IPS DF 19.7 (cell line): ENCODE results near the gene CTNNBIP1.

Experiments
- DNase-seq: peaks from one replicate; pipeline ENCODE4 v3.0.0-alpha.2; 2013; ENCODE audit warnings: low read depth, low spot score

Gene CTNNBIP1

DNA sequence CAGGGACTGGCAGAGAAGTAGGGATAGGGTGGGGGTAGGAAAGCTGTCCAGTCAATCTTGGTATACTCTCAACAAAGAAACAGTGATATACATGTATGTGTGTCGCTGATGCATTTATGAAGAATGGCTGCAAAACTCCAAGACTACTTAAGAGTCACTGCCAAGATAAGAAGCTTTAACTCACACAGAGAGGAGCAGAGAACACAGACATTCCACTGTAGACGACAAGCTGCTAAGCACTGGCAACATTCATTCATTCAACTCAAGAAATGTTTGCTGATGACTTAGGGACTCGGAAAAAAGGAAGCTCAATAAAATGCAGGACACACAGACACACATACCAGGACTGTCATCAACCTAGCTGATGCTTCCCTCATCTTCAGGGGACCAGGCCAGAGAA lies 5.5 kb downstream of the CTNNBIP1 start:
- DNase-seq, result no peak

- no peak for DNase-seq
Measured at GRCh38 chr1:9903801-9904527, 6.1 kb downstream of the CTNNBIP1 start.

GRCh38 chr1:9902060-9902452 lies 8.0 kb downstream of the CTNNBIP1 start:
- no peak for DNase-seq

GRCh38 chr1:9901148-9902059 lies 8.7 kb downstream of the CTNNBIP1 start:
- DNase-seq, result no peak

DNA sequence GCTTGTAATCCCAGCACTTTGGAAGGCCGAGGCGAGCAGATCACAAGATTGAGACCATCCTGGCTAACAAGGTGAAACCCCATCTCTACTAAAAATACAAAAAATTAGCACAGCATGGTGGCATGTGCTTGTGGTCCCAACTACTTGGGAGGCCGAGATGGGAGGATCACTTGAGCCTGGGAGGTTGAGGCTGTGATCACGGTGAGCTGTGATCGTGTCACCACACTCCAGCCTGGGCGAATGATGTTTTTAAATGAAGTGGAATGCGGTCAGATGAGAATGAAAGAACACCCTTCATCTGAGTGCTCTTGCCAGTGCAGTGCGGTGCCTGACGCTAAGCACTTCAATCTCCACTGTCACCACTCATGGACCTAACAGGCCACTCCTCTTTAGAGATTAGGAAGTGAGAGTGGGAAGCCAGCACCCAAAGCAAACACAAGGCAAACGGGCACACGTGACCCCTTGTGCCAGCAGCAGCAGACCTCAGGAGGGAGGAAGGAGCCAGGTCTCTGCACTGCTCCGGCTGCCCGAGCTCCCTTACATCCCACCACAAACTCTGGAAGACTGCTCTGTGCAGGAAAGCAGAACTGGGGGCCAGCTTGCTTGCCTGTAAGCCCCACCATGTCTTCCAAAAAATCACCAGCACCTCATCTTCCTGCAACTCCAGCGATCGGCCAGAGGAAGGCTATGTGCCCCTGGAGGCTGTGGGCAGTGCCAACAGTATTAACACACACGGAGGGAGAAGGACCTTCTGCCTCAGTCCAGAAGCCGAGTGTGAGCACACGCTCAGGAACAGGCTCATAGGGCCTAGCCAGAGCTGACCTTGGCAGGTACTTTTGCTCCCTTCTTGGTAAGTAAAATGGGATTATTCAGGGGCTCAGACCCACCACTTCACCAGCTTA lies 9.7 kb downstream of the CTNNBIP1 start:
- DNase-seq, result no peak

DNA sequence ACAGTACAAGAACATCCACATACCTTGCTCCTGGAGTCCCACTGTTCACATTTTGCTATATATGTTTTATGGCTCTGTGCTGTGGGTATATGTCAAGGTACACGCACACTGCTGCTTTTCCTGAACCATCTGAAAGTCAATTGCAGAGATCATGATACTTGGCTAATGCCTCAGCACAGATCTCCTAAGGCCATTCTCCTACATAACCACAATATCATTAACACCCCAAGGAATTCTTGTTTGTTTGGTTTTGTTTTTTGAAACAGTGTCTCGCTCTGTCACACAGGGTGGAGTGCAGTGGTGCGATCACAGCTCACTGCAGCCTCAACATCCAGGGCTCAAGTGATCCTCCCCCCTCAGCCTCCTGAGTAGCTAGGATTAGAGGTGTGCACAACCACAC lies 16.0 kb downstream of the CTNNBIP1 start:
- no peak for DNase-seq

DNA sequence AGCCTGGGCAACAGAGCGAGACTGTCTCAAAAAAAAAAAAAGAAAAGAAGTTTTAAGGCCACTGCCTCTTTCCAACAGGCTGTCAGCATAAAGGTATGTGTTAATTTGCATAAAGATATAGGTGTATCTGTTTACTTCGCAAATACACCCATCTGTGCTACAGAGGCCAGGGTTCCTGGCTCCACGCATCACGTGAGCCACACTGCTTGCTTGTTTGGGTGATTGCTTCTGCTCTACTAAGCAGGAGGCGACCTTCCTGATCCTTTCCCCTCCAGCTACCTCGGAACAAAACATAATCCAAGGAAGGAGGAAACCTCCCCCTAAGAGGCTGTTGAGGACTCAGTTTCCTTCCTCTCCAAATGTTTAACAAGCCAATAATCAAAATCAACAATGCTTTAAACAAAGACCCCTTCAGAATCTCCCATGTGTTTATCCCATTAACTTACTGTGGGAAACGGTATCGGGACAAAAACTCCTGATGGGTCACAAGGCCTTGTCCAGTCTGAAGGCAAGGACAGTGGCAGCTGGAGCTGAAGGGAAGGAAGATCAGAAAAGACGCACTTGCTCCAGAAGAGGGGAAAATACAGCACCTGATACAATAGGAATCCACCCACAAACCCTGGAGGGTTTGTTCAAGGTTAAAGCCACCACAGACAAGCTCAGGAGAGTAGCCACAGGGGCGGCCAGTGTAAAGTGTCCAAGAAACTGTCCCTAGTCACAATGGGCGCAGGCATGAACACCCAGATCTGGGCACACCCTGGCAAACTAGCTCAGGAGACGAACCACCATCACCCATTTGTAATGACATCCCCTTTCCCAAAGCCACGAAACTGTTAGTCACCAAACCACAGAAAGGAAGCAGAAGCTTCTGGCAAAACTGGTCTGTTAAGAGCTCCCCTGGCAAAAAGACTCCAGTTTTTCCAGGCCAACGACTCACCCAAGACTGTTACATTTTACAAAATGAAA lies 17.2 kb downstream of the CTNNBIP1 start:
- DNase-seq, result no peak

- no peak for DNase-seq
Measured at GRCh38 chr1:9891207-9891606, 18.9 kb downstream of the CTNNBIP1 start.

- DNase-seq, result no peak
Measured at GRCh38 chr1:9890224-9890731, 19.8 kb downstream of the CTNNBIP1 start.

GRCh38 chr1:9889411-9889810 lies 20.7 kb downstream of the CTNNBIP1 start:
- no peak for DNase-seq

GRCh38 chr1:9888886-9889285 lies 21.2 kb downstream of the CTNNBIP1 start:
- no peak for DNase-seq

DNA sequence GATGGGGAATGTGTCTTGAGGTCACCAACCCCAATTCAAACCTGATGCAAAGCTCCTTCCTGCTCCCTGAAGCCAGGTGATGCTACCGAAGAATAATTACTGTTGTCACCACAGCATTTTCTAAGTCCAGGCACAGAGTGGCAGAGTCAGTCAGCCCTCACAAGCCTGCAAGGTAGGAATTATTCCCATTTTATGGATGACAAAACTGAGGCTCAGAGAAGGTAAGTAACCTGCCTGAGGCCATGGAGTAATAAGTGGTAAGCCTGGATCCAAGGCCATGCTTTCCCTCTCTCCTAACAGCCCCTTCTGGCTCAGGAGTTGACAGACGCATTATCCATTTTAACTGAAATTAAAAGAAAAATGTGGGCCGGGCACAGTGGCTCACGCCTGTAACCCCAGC lies 23.0 kb downstream of the CTNNBIP1 start:
- DNase-seq, result no peak

GRCh38 chr1:9886092-9886742 lies 23.9 kb downstream of the CTNNBIP1 start:
- DNase-seq, result no peak

GRCh38 chr1:9884805-9885204 lies 25.3 kb downstream of the CTNNBIP1 start:
- DNase-seq, result no peak

DNA sequence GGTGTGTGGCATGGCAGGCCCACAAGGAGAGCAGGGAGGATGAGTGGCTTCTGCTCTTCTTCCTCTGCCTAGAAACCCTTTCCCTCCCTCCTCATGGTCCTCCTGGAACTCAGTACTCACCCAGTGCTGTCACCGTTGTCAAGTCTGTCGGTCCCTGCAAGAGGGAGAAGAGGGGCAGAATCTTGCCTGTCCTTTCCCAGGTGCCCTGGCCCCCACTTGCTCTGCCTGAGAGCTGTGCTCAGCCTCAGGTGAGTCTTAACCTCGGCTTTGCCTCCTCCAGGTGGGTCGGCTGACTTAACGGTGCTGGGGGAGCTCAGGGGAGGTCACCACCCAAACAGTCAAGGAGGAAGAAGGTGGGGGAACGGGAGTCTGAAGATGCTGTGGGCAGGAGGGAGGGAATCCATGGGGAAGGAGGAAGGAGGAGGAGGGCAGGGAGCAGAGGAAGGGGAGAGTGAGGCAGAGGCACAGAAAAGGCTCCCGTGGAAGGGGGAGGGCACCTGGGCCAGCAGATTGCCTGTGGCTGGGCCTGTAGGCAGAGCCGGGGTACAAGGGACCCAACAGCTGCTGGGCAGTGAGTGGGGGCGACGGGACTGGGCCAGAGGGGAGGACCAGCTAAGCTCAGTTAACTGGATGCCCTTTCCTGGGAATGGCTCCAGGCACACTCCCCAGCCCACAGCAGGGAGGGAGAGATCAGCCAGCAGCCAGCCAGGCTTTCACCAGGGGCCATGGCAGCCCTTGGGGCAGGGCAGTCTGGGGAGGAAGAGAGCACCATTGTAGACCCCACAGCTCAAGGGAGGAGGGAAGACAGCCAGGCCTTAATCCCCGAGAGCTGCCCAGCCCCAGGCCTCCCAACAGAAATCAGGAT lies 26.3 kb downstream of the CTNNBIP1 start:
- no peak for DNase-seq

DNA sequence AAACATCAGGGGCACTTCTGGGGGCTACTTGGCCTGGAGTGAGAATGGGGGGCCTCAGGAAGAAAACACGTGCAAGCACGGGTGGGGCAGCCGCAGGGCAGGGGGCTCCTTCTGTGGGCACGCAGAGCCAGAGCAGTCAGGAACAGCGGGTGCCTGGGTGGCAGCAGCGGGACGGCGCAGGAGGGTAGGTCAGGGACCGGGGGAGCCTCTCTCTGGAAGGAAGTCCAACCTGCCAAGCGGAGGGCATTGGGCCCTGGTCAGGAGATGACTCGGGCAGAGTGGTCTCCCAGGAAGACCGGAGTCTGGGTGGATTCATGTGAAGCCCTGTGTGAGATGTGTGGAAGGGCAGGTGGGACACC lies 27.1 kb downstream of the CTNNBIP1 start:
- no peak for DNase-seq

GRCh38 chr1:9882296-9882944 lies 27.6 kb downstream of the CTNNBIP1 start:
- no peak for DNase-seq

- no peak for DNase-seq
Measured at GRCh38 chr1:9881838-9882249, 28.2 kb downstream of the CTNNBIP1 start.

- no peak for DNase-seq
Measured at GRCh38 chr1:9878404-9878803, 31.7 kb downstream of the CTNNBIP1 start.
